ENCODE data around the gene TBC1D8. TPM values are rescaled to one million over a fixed set of nuclear protein-coding genes. Genes with fewer than 3 reads are reported as not detected.

TBC1D8 gene
- total RNA-seq, 1 donor from 2014 or later = 45.0 TPM

GRCh38 chr2:101197215-101197745 lies 46.1 kb upstream of the TBC1D8 start:
- no peaks in the 10 kb centered on the region for H3K4me1 ChIP-seq
- TF ChIP-seq, protein P1, sequence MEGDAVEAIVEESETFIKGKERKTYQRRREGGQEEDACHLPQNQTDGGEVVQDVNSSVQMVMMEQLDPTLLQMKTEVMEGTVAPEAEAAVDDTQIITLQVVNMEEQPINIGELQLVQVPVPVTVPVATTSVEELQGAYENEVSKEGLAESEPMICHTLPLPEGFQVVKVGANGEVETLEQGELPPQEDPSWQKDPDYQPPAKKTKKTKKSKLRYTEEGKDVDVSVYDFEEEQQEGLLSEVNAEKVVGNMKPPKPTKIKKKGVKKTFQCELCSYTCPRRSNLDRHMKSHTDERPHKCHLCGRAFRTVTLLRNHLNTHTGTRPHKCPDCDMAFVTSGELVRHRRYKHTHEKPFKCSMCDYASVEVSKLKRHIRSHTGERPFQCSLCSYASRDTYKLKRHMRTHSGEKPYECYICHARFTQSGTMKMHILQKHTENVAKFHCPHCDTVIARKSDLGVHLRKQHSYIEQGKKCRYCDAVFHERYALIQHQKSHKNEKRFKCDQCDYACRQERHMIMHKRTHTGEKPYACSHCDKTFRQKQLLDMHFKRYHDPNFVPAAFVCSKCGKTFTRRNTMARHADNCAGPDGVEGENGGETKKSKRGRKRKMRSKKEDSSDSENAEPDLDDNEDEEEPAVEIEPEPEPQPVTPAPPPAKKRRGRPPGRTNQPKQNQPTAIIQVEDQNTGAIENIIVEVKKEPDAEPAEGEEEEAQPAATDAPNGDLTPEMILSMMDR (IDR thresholded peaks at IDR 0.05; ENCODE audit: borderline replicate concordance) = no peak
- no peaks in the 10 kb centered on the region for H3K36me3 ChIP-seq
- DNase-seq = no peak
- H3K27ac ChIP-seq (replicated peaks) = no peak overlapping the region
- no peaks in the 10 kb centered on the region for H3K9me3 ChIP-seq (replicated peaks)
- H3K27me3 ChIP-seq (ENCODE audit: low read depth) = no peaks in the 10 kb centered on the region
- H3K4me3 ChIP-seq = no peak overlapping the region
- intact Hi-C loops (cut with micrococcal nuclease) = no loop called here

DNA sequence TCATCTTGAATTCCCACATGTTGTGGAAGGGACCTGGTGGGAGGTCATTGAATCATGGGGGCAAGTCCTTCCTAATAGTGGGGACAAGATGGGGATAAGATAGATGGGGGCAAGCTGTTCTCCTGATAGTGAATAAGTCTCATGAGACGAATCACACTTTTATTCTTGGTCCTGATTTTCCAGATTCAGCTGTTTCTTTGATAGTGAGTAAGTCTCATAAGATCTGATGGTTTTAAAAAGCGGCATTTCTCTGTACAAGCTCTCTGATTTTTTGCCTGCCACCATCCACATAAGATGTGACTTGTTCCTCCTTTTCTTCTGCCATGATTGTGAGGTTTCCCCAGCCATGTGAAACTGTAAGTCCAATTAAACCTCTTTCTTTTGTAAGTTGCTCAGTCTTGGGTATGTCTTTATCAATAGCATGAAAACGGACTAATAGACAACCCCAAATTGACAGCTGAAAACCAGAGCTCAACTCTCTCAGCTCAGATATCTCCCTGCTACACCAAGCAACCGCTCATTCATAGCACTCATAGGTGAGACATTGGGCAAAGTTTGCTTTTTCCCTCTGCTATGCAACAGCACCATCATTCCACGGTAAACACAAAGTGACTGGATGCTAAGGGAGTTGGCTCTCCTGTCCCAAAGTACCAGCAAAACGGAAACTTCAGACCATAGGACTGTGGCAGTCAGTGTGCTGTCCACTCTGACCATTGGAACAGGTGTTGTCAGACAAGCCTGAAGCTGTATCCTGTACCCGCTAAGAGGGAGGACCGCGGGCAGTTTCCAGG lies 44.9 kb upstream of the TBC1D8 start:
- peaks cover 3% of the 10 kb centered on the region for H3K4me1 ChIP-seq
- H3K27ac ChIP-seq (replicated peaks) = no peak overlapping the region
- intact Hi-C loops (cut with micrococcal nuclease) = no loop called here
- no peak for DNase-seq
- TF ChIP-seq, protein P1 (IDR thresholded peaks at IDR 0.05; ENCODE audit: borderline replicate concordance) = no peak
- H3K9me3 ChIP-seq (replicated peaks) = no peaks in the 10 kb centered on the region
- H3K27me3 ChIP-seq (ENCODE audit: low read depth) = no peaks in the 10 kb centered on the region
- H3K4me3 ChIP-seq = no peak overlapping the region
- H3K36me3 ChIP-seq = no peaks in the 10 kb centered on the region

DNA sequence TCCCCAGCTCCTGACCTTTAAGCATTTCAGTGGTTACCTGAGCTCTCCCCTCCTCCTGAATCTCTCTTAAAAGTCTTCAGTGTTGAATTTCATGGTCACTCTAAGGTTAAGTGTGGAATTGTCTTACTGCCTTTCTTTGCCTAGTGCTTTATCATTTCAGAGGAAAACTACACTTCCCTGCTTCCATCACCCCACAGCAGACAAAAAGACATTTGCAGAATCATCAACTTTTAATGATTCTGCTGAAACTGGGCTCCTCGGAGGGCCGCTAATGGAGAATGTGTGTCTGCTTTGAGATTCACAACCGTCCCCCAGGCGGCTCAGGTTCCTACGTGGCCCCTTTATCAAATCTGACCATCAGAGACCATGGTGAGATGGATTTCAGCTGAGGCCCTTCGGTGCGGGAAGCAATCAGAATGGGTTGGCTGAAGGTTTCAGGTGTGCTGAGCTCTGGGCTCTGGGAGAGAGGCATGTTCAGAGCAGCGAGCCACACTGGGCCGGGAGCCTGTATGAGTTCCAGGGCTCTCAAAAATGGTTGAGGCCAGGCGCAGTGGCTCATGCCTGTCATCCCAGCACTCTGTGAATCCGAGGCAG lies 41.9 kb upstream of the TBC1D8 start:
- Histone ChIP-seq H3K4me1 (peaks cover 6% of the 10 kb centered on the region), H3K4me3 (no peak overlapping the region), H3K27ac (replicated peaks) (no peak overlapping the region), H3K9me3 (replicated peaks) (peaks cover 5% of the 10 kb centered on the region), H3K27me3 (ENCODE audit: low read depth) (no peaks in the 10 kb centered on the region), H3K36me3 (no peaks in the 10 kb centered on the region)
- intact Hi-C loops (cut with micrococcal nuclease) = no loop called here
- TF ChIP-seq, protein P1 (IDR thresholded peaks at IDR 0.05; ENCODE audit: borderline replicate concordance) = no peak
- no peak for DNase-seq

DNA sequence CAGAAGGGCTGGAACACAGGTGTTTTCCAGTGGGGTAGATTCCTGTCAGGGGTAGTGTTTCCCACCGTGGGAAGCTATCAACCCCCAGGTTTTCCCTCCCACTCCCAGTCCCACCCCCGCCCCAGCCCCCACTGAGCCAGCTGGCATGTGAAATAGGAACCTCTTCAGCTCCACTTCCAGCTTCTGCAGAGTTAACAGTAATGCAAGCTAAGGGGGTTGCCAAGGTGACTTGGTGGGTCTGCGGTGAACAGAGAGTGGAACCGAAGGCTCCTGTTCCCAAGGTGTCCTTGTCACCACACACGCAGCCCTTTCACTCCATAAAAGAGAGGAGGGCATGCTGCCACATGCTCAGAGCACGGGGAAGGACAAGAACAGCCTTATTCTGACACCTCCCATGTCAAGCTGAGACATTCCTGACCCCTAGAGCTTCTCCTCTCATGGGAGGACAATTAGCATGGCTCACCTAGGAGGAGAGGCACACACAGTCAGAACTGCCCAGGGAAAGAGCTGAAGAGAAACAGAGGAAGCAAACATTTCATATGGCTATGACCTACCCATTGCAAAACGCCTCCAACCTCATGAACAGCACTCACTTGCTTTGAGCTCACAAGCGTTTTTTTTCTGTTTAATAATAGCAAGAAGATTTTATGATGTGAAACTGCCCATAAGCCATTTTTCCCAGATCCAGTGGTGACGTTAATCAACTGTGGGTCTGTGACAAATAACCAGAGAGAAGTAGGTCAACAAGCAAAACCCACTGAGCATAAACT lies 39.8 kb upstream of the TBC1D8 start:
- no peaks in the 10 kb centered on the region for H3K36me3 ChIP-seq
- H3K27ac ChIP-seq (replicated peaks) = no peak overlapping the region
- no peaks in the 10 kb centered on the region for H3K27me3 ChIP-seq (ENCODE audit: low read depth)
- TF ChIP-seq, protein P1 (IDR thresholded peaks at IDR 0.05; ENCODE audit: borderline replicate concordance) = no peak
- no peak overlapping the region for H3K4me3 ChIP-seq
- intact Hi-C loops (cut with micrococcal nuclease) = no loop called here
- no peak for DNase-seq
- H3K4me1 ChIP-seq = peaks cover 6% of the 10 kb centered on the region
- H3K9me3 ChIP-seq (replicated peaks) = peaks cover 5% of the 10 kb centered on the region

DNA sequence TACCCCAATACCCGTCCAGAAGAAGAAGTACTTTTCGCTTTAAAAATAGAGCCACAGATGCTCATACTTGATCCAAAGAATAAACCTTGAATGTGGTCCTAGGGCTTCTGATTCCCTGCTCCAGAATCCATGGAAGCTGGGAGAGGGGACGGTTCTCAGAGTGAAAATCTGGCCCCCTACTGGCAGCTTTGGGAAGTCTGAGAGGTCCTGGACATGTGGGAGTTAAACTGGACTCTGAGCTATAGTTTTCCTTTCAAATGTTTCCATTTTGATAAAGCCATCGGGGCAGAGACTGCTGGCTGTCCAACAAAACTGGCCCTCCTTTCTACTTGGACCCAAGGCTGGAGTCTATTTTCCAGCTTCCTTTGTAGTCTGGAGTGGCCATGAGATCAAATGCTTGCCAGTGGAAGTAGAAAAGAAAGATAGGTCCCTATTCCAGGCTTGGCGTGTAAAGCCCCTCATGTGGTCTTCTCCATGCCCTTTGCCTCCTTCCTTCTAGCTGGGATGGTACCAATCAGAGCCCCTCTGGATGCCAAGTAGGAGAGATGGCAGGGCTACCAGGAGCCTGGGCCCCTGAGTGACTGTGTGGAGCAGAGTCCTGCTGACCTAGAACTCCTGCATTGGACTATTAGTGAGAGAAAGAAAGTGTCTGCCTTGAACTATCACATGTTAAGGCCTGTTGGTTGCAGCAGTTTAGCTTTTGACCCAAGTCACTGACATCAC lies 37.7 kb upstream of the TBC1D8 start:
- TF ChIP-seq, protein P1 (IDR thresholded peaks at IDR 0.05; ENCODE audit: borderline replicate concordance) = peak; percentile 60
- no peak overlapping the region for H3K27ac ChIP-seq (replicated peaks)
- peaks cover 5% of the 10 kb centered on the region for H3K9me3 ChIP-seq (replicated peaks)
- intact Hi-C loops (cut with micrococcal nuclease) = no loop called here
- no peaks in the 10 kb centered on the region for H3K27me3 ChIP-seq (ENCODE audit: low read depth)
- no peak for DNase-seq
- H3K36me3 ChIP-seq = no peaks in the 10 kb centered on the region
- H3K4me1 ChIP-seq = peaks cover 6% of the 10 kb centered on the region
- H3K4me3 ChIP-seq = no peak overlapping the region
